Measurements from ENCODE around the gene PFKP.

The PFKP gene

DNA sequence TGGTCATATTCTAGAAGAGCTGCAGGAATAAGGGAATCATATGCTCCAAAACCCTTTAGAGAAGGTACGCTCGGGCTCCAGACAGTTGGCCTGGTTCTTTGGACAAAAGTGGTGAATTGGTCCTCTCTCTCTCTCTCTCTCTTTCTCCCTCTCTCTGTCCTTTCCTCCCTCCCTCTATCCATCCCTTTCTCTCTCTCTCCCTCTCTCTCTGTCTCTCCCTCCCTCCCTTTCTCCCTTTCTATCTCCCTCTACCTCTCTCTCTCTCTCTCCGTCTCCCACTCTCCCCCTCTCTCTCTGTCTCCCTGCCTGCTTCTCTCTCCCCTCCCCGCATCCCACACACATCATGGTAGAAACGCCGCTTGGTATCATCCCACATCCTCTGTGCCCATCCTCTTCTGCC is 19.8 kb upstream of the PFKP start:
- no peak for DNase-seq (ENCODE audit: low spot score)

DNA sequence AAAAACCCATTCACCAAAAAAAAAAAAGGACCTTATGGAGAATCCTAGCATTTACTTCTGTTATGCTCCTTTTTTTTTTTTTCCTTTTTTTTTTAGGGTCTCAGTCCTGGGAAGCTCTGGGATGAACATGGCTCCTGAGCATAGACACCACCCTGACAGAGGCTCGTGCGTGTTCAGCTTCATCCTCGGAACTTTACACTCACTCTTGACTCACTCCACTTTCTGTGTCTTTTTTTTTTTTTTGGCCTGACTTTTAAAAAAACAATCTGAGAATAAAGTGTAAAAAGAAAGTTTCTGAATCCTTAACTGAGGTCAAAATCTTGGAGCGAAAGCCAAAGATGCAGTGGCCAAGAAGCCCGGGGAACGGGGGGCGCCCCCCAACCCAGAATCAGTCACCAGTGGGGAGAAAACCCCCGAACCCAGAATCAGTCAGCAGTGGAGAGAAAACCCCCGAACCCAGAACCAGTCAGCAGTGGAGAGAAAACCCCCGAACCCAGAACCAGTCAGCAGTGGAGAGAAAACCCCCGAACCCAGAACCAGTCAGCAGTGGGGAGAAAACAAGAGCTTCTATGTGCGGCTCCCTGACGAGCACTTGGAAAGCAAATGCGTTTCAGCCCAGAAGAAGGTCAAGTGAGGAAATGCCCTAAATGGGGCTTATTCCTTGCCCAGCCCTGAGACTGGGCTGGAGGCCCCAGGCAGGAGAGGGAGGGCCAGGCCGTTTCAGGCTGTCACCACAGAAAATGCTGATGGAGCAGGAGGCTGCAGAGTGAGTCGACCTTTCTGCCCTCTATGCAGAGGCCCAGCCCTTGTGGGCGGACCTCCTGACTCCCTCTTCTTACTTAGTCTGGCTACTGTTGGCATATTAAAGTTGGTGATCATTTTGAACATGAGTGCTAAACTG is 19.0 kb upstream of the PFKP start:
- DNase-seq (ENCODE audit: low spot score) = no peak

DNA sequence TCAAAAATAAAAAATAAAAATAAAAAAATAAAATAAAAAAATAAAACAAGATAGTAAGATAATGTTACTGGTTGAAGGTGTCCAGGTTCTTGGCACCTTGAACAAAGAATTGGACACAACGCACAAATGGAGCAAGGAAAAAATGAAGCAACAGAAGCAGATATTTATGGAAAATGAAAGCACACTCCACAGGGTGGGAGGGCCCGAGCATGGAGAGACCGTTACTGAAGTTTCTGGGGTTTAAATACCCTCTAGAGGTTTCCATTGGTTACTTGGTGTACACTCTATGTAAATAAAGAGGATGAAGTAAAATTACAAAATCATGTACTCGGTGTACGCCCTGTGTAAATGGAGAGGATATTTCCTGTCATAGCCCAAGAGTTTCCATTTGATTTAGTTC is 15.7 kb upstream of the PFKP start:
- DNase-seq (ENCODE audit: low spot score) = no peak

DNA sequence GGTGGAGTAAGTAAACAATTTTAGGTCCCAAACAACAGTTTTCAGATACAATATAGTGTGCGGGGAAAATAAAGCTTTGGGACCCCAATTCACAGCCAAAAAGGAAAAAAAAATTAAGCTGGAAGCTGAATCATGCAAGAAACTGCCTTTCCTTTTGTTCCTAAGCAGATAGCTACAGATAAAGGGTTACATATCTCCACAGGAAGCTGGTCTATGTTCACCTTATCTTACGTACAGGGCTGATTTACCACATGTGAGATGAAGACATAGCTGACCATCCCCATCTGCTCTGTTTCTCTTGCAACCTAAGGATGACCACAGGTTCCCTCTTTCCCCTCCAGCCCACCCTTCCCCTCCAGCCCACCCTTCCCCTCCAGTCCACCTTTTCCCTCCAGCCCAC is 14.2 kb upstream of the PFKP start:
- no peak for DNase-seq (ENCODE audit: low spot score)

DNA sequence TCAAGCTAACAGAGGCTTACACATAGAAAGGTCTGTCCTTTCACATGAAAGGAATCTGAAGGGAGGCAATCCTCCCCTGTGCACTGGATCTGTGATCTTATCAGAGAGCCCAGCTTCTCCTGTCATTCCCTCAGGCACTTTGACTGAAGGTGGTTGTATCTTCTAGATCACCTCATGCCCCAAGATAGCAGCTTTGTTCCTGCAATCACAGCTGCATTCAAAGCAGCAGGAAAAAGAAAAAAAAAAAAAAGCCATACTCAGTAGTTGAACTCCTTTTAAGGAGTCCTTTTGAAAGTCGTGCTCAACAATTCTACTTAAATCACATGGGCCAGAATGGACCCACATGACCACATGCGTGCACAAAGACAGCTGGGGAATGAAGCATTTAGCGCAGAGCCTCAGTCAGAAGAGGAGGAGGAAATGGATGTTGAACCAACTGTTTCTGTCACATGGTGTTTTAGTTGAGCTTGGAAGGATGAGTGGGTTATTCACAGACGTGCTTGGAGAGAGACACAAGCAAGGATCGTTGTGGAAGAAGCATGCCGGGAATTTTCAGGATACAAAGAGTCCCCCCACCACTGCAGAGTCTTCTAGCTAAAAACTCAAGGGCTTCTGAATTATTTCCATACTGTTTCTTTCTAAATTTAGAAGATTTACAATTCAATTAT is 13.0 kb upstream of the PFKP start:
- DNase-seq (ENCODE audit: low spot score) = no peak

DNA sequence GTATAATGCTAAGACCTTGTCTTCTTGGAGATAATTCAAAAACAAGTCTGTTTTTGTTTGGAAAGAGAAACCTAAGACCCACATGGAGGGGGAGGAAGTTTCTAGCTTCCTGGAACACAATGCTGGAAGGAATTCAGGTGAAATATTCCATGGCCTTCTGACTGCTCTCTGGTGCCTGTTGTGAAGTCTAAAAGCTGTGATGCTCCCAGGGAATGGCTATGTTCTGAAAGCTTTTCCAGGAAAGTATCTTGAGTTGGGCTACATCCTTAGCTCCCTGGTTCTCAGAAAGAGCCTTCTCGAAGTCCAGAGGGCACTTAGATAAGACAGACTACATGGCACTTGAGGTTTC is 12.5 kb upstream of the PFKP start:
- DNase-seq (ENCODE audit: low spot score) = no peak

DNA sequence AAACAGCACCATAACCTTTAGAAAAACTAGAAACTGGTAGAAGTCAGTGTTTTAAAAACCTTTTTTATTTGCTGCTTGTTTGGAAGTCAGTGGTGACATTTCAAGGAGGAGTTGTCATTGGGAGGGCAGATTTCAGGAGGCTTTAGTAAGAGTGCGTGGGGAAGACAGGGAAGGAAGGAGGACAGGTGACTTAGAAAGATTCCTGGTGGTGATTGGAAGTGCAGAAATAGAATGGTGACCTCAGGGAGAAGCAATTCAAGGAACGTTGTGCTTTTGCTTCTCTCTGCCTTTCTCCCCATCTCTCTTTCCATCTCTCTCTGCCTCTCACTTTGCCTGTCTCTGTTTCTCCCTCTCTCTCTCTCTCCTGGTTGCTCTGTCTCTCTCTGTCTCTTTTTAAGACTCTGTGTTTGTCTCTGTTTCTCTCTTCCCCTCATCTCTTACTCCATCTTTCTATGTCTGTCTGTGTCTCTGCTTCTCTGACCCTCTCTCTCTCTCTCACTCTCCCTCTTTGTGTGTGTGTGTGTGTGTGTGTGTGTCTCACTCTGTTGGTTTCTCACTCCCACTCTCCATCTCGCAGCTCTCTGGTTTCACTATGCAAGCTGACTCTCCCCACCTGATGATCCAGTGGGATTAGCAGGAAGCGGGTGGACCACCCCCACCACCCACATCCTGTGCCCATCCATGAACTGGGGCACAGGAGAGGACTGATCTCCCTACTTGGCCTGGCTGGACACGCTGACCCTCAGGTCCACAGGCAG is 10.9 kb upstream of the PFKP start:
- no peak for DNase-seq (ENCODE audit: low spot score)

DNA sequence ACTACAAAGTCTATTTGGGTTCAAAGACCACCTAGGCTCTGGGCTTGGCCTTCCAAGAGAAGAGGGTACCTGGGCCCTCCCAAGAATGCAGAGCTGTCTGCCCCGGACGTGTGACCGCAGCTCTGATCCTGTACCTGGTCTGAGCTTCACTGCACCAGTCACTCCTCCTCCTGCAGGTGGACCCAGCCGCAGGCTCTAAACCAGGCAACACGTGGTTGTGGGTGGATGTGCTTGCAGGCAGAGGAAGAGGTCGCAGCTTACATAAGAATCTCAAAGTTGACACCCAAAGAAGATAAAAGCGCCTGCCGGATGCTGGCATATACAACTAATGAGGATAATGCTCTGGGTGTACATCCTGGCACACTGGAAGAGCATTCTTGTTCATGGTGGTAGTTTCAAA is 9.4 kb upstream of the PFKP start:
- DNase-seq (ENCODE audit: low spot score) = no peak

DNA sequence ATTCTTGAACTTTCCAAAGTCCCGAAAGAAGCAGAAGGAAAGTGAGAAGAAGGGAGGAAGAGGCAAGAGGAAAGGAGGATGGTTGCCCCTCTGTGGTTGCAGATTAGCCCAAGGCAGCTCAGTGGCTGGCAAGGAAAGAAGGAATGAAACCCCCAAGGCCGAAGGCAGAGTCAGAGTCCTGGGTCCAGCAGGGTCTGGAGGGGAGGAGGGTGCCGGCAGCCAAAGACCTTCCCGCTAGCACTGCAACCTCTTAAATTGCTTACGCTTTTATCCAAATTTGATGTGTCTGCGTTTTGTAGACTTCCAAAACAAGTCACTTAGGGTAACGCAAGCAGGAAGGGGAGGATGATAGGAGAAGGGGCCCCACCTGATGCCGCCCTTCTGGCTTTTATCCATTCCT is 7.4 kb upstream of the PFKP start:
- no peak for DNase-seq (ENCODE audit: low spot score)

DNA sequence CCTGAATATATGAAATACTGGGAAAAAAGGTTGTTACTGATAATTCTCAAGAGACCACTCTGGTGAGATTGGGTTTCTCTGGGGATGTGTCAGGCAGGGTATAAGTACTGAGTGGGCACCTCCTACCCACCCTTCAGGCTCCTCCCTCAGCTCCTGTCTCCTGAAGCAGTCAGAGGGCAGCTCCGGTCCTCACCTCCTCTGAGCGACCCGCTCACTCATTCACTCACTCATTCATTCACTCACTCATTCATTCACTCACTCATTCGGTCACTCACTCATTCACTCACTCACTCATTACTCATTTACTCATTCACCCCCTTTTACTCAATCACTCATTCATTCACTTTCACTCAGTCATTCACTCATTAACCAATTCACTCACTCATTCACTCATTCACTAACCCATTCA is 6.9 kb upstream of the PFKP start:
- DNase-seq (ENCODE audit: low spot score) = no peak

DNA sequence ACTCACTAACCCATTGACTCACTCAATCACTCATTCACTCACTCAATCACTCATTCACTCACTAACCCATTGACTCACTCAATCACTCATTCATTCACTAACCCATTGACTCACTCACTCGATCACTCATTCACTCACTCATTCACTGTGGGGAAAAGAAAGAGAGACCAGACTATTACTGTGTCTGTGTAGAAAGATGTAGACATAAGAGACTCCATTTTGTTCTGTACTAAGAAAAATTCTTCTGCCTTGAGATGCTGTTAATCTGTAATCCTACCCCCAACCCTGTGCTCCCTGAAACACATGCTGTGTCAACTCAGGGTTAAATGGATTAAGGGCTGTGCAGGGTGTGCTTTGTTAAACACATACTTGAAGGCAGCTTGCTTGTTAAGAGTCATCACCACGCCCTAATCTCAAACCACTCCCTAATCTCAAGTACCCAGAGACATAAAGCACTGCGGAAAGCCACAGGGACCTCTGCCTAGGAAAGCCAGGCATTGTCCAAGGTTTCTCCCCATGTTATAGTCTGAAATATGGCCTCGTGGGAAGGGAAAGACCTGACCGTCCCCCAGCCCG is 5.9 kb upstream of the PFKP start:
- DNase-seq (ENCODE audit: low spot score) = peak; percentile 31

DNA sequence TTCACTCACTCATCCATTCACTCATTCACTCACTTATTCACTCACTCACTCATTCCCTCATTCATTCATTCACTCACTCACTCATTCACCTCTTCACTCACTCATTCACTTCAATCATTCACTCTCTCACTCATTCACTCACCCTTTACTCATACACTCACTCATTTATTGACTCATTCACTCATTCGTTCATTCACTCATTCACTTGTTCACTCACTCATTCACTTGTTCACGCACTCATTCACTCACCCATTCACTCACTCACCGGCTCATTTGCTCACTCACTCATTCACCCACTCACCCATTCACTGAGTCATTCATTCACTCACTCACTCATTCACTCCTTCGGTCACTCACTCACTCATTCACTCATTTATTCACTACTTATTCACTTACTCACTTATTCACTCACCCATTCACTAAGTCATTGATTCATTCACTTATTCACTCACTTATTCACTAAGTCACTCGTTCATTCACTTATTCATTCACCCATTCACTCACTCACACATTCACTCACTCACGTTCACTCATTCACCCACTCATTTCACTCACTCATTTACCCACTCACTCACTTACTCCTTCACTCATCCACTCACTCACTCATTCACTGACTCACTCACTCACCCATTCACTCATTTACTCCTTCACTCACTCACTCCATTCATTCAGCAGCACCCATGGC is 4.7 kb upstream of the PFKP start:
- DNase-seq (ENCODE audit: low spot score) = no peak

DNA sequence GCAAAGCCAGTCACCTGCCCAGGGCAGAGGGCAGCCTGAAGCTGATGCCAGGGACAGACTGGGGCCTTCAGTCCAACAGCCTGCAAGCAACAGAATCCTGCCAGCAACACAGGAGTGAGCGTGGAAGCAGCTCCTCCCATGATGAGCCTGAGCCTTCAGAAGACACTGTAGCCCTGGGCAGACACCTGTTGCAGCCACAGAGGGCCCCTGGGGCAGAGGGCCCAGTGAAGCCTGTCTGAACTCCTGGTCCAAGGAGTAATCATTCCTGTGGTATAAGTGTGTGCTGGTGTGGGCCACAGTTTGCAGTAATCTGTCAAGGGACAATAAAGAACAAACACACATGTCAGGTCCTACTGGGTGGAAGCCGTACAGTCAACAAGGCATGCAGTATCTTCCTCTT is 2.9 kb upstream of the PFKP start:
- no peak for DNase-seq (ENCODE audit: low spot score)

DNA sequence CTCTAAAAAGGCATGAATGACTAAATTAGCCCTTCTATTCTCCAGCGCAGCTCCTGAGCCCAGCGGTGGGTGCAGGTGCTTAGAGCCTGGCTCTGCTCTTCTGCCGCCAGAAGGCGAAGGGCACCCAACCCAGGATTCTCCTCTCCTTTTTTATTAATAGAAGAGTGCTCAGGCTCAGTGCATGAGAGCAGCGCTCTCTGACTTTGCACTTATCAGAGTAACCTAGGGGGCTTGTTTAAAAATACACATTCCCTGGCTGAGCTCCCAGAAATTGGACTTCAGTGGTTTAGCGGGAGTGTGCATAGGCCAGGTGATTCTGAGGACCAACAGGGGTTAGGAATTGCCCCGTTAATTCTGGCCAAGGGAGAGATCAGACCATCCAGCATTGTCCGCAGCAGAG is 1.7 kb upstream of the PFKP start:
- DNase-seq (ENCODE audit: low spot score) = no peak

DNA sequence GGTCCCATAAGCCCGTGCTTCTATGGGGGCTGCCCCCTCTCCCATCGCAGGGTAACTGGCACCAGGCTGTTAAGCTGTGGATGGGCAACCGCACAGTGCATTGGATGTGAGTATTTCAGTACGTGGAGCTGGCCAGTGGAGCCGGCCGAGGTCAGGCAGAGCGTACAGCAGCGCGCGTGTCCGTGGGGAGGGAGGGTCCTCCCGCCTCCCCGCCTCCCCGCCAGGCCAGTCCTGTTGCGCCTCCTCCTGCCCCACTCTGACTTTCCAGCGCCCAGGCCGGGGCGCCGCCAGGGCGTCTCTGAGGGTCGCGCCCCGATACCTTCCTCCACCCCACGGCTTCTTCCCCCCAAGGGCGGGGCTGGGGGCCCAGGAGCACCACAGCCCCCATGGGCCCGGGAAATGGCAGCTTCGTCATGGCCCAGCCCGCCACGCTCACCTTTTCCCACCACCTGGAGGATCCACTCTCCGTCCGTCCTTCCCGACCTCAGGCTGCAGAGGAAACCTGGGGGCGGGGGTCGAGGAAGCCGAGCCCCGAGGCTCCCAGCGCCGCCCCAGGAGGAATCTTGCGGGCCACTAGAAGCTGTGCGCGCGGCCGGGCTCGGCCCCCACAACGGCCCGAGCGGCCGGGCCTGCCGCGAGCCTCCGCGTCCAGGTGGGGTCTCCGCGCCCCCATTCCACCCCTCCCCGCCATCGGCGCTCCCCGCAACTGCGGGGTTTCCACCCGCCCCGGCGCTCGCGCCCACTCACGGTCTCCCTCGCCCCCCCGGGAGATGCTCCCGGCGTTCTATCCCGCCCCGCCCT is 831 bp upstream of the PFKP start:
- no peak for DNase-seq (ENCODE audit: low spot score)

DNA sequence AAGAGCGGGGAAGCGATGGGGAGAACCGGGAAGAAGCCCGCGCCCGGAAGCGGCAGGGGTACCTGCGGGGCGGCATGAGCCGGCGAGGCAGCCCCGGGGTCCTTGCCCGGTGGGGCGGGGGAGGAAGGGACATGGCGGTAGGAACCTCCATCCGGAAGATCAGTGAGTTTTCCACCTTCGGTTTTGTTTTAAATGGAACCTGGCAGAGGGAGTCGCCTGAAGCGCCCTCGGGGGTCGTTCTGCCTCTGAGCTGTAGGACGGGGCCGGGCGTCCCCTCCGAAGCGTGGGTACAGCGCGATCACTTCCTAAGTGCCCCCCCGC is 471 bp downstream of the PFKP start:
- no peak for DNase-seq (ENCODE audit: low spot score)

DNA sequence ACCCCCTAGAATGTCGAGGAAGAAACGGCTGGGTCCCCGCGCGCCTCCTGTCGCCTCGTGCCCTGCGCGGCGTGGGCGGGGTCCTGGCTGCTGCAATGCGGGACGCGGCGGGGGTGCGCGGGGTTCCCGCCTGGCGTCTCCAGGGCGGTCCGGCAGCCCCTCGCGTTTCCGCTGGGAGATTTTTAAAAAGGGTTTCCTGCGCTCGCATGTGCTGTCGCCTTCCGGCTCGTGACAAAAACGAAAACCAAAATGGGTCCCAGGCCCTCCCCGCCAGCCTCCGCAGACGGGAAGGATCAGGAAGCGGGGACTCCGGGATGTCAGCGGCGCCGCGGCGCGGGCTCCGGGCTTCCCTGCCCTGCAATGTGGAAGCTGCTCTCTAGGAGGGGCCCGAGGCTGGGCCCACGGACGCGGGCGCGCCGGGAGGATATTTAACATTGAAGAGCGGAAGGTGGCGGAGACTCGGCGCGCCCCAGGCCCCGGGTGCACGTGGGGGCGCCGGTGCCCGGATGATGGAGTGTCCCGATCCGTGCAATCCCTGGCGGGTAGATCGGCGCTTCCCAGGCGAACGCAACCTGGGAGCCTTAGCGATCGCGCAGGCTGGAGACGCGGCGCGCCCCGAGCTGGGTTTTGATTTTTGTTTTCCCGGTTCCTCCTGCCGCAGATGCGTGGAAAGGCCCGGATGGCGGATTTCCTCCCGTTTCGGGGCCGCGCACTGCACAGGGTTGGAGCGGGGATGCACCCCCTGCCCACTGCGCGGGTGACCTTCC is 1.0 kb downstream of the PFKP start:
- peak; percentile 29 for DNase-seq (ENCODE audit: low spot score)

DNA sequence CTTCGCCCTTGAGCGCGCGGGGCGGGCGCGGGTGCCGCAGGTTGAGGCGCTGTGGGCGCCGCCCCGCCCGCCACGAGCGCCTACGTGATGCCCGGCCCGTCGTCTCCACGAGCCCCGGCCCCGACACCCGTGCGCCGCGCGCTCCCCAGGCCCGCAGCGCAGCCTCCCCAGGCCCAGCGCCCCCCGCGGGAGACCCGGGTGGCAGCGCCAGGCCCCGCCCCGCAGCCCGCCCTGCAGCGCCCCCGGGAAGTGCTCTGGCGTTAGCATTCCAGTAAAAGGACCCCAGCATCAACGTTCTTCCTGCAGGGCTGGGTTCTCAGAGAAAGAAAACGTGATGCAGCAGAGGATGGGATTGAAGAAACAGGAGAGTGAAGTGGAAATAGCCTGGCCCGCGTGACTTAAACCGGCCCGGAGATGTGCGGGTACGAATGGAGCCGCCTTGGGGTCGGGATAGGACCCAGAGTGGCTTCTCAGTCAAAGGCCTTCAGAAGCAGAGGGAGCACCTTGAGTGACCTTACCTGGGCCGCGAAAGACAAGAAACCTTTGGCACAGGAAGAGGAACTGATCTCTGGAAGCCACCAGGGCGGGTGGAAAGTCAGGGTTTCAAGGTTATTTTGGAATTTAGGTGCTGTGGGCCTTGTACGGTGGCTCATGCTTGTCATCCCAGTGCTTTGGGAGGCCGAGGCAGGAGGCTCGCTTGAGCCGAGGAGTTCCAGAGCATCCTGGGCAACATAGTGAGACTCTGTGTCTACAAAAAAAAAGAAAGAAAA is 1.8 kb downstream of the PFKP start:
- DNase-seq (ENCODE audit: low spot score) = no peak

DNA sequence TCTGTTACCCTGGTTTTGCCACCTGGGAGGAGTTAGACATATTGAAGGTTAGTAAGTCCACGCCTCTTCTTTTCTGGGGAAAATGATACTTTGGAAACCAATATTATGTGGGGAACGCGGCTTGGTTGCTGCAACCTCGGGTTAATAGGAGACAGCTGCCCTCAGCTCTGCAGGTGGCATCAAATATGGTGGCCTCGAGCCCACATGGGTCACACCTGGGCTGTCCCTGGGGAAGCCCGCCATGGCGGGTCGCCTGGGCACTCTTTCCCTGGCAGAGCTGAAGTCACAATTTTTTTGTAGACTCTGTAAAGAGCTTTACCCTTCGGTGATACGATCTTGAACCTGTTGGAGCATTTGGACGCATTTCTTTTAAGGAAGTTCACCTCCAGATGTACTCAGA is 2.5 kb downstream of the PFKP start:
- no peak for DNase-seq (ENCODE audit: low spot score)
